ENCODE results near the gene PEX6. TPM values are rescaled to one million over a fixed set of nuclear protein-coding genes. Genes with fewer than 3 reads are reported as not detected.

PEX6 gene
- total RNA-seq, 1 donor from 2014 or later = 17.0 TPM

GRCh38 chr6:42963855-42964605 is 15.0 kb downstream of the PEX6 start:
- Mint-ChIP-seq H3K27ac (ENCODE audit: unreplicated experiment) (no peak overlapping the region), H3K36me3 (ENCODE audit: low read depth) (peaks cover 11% of the 10 kb centered on the region), H3K4me1 (ENCODE audit: low read depth) (peaks cover 19% of the 10 kb centered on the region), H3K4me3 (ENCODE audit: unreplicated experiment) (no peak overlapping the region), H3K27me3 (ENCODE audit: low read depth) (no peaks in the 10 kb centered on the region), H3K9me3 (ENCODE audit: low read depth) (no peaks in the 10 kb centered on the region)
- DNase-seq (ENCODE audit: low spot score) = no peak
- peak; percentile 64 for TF ChIP-seq CTCF (IDR thresholded peaks at IDR 0.05)

GRCh38 chr6:42963179-42963854 is 15.7 kb downstream of the PEX6 start:
- Mint-ChIP-seq H3K9me3 (ENCODE audit: low read depth) (no peaks in the 10 kb centered on the region), H3K27ac (ENCODE audit: unreplicated experiment) (no peak overlapping the region)

GRCh38 chr6:42962502-42963178 is 16.3 kb downstream of the PEX6 start:
- no peak for TF ChIP-seq CTCF (IDR thresholded peaks at IDR 0.05)
- Mint-ChIP-seq H3K27me3 (ENCODE audit: low read depth) (no peaks in the 10 kb centered on the region), H3K4me1 (ENCODE audit: low read depth) (peaks cover 19% of the 10 kb centered on the region), H3K9me3 (ENCODE audit: low read depth) (no peaks in the 10 kb centered on the region), H3K27ac (ENCODE audit: unreplicated experiment) (no peak overlapping the region), H3K4me3 (ENCODE audit: unreplicated experiment) (no peak overlapping the region), H3K36me3 (ENCODE audit: low read depth) (peaks cover 8% of the 10 kb centered on the region)
- no peak for DNase-seq (ENCODE audit: low spot score)

More at GRCh38 chr6:42963179-42963854, 15.7 kb downstream of the PEX6 start:
- Mint-ChIP-seq H3K27me3 (ENCODE audit: low read depth) (no peaks in the 10 kb centered on the region), H3K4me1 (ENCODE audit: low read depth) (peaks cover 19% of the 10 kb centered on the region), H3K36me3 (ENCODE audit: low read depth) (peaks cover 11% of the 10 kb centered on the region), H3K4me3 (ENCODE audit: unreplicated experiment) (no peak overlapping the region)
- DNase-seq (ENCODE audit: low spot score) = no peak
- no peak for TF ChIP-seq CTCF (IDR thresholded peaks at IDR 0.05)

GRCh38 chr6:42962096-42962495 is 16.9 kb downstream of the PEX6 start:
- no peak for TF ChIP-seq CTCF (IDR thresholded peaks at IDR 0.05)
- Mint-ChIP-seq H3K4me1 (ENCODE audit: low read depth) (peaks cover 19% of the 10 kb centered on the region), H3K4me3 (ENCODE audit: unreplicated experiment) (no peak overlapping the region), H3K27ac (ENCODE audit: unreplicated experiment) (no peak overlapping the region), H3K9me3 (ENCODE audit: low read depth) (no peaks in the 10 kb centered on the region), H3K27me3 (ENCODE audit: low read depth) (no peaks in the 10 kb centered on the region), H3K36me3 (ENCODE audit: low read depth) (peaks cover 6% of the 10 kb centered on the region)
- DNase-seq (ENCODE audit: low spot score) = no peak

- Mint-ChIP-seq H3K9me3 (ENCODE audit: low read depth) (no peaks in the 10 kb centered on the region), H3K27ac (ENCODE audit: unreplicated experiment) (no peak overlapping the region), H3K4me1 (ENCODE audit: low read depth) (peaks cover 19% of the 10 kb centered on the region), H3K27me3 (ENCODE audit: low read depth) (no peaks in the 10 kb centered on the region), H3K36me3 (ENCODE audit: low read depth) (peaks cover 4% of the 10 kb centered on the region), H3K4me3 (ENCODE audit: unreplicated experiment) (peak overlapping the region; percentile 68)
- TF ChIP-seq CTCF (IDR thresholded peaks at IDR 0.05) = no peak
- DNase-seq (ENCODE audit: low spot score) = no peak
Measured at GRCh38 chr6:42961020-42961470, 17.9 kb downstream of the PEX6 start.

All from chondrocyte (in vitro differentiated cells).